Naive thymus-derived CD4-positive, alpha-beta T cell (primary cell): ENCODE data around the gene L3MBTL3. TPM values are rescaled to one million over a fixed set of nuclear protein-coding genes. Genes with fewer than 3 reads are reported as not detected.

Experiments
- ATAC-seq: fragments of 150-1000 bp; cut with Tn5 transposase; 2 replicates; pipeline ENCODE4 v1.10.0; 2021; ENCODE audit warnings: mild to moderate bottlenecking, moderate library complexity
- CTCF ChIA-PET: fragments of 350-600 bp; sonication (Branson Sonifier 250); formaldehyde crosslinking; loops from one replicate; lab custom pipeline; 2021; ENCODE audit warnings: antibody characterized with exemption; lab: Charles Lee
- POLR2A ChIA-PET: fragments of 350-600 bp; sonication (Branson Sonifier 250); formaldehyde crosslinking; loops from one replicate; lab custom pipeline; 2021; ENCODE audit warnings: antibody characterized with exemption, inconsistent platforms; lab: Charles Lee
- DNase-seq, 9 donors: peaks; one replicate each; pipeline versions ENCODE4 v3.0.0 to v3.0.0-alpha.2; 2020 to 2022; ENCODE audit warnings: mixed read lengths in 1 of 9
- H3K27ac ChIP-seq: one replicate; pipeline ENCODE4 v1.7.0; 2013; ENCODE audit warnings: mild to moderate bottlenecking, low read depth, low read length, moderate library complexity
- H3K27me3 ChIP-seq, 2 donors: one replicate each; pipeline ENCODE4 v1.7.0; 2013; ENCODE audit warnings: low read length in 2 of 2, mild to moderate bottlenecking in 2 of 2, moderate library complexity in 2 of 2; ENCODE audit not compliant: control insufficient read depth in 2 of 2, insufficient read depth in 2 of 2
- H3K36me3 ChIP-seq, 3 experiments: 1 replicate in 2 of 3; 2 replicates in 1 of 3; pipeline ENCODE4 v1.7.0; 2013; ENCODE audit warnings: low read length in 3 of 3, mild to moderate bottlenecking in 3 of 3, moderate library complexity in 1 of 3; ENCODE audit not compliant: insufficient read depth in 3 of 3, control insufficient read depth in 2 of 3
- H3K4me1 ChIP-seq, 2 donors: one replicate each; pipeline ENCODE4 v1.7.0; 2013; ENCODE audit warnings: low read length in 2 of 2, mild to moderate bottlenecking in 2 of 2, moderate library complexity in 1 of 2; ENCODE audit not compliant: control insufficient read depth in 2 of 2, insufficient read depth in 2 of 2
- H3K4me3 ChIP-seq: 2 replicates; pipeline ENCODE4 v1.7.0; 2013; ENCODE audit warnings: mild to moderate bottlenecking, low read length
- H3K9me3 ChIP-seq, 3 experiments: 1 replicate in 2 of 3; 2 replicates in 1 of 3; pipeline ENCODE4 v1.7.0; 2013; ENCODE audit warnings: low read length in 3 of 3; ENCODE audit not compliant: control insufficient read depth in 2 of 3
- H3K27ac Mint-ChIP-seq, 9 donors: one replicate each; pipeline ENCODE4 v1.8.0; 2020 to 2022; ENCODE audit warnings: mixed read lengths in 9 of 9, mild to moderate bottlenecking in 8 of 9, moderate library complexity in 5 of 9, inconsistent platforms in 2 of 9
- H3K27me3 Mint-ChIP-seq, 5 donors: one replicate each; pipeline ENCODE4 v1.8.0; 2021 to 2022; ENCODE audit warnings: mixed read lengths in 5 of 5, mild to moderate bottlenecking in 1 of 5
- H3K36me3 Mint-ChIP-seq, 5 donors: one replicate each; pipeline ENCODE4 v1.8.0; 2020 to 2022; ENCODE audit warnings: mixed read lengths in 5 of 5, mild to moderate bottlenecking in 3 of 5, inconsistent platforms in 1 of 5
- H3K4me1 Mint-ChIP-seq, 7 donors: one replicate each; pipeline ENCODE4 v1.8.0; 2020 to 2022; ENCODE audit warnings: mixed read lengths in 7 of 7, mild to moderate bottlenecking in 3 of 7, inconsistent platforms in 1 of 7
- H3K4me3 Mint-ChIP-seq, 10 donors: one replicate each; pipeline ENCODE4 v1.8.0; 2020 to 2022; ENCODE audit warnings: mild to moderate bottlenecking in 10 of 10, mixed read lengths in 10 of 10, moderate library complexity in 6 of 10, inconsistent platforms in 2 of 10
- H3K9me3 Mint-ChIP-seq, 11 donors: one replicate each; pipeline ENCODE4 v1.8.0; 2020 to 2022; ENCODE audit warnings: mixed read lengths in 11 of 11, mild to moderate bottlenecking in 4 of 11, inconsistent platforms in 1 of 11, moderate library complexity in 1 of 11
- intact Hi-C, 2 donors: fragments of 100-400 bp; cut with micrococcal nuclease; formaldehyde crosslinking; loops; one replicate each; pipeline ENCODE4 v1.15.1; 2023
- polyA plus RNA-seq, 2 donors: library from polyadenylated mRNA; unstranded; fragments of 300-500 nt; fragmentation: Illumina TruSeq; gene quantifications; one replicate each; pipeline ENCODE4 v1.2.3, GENCODE V29; 2021
- total RNA-seq, 6 experiments: library from RNA in 5 of 6; stranded (reverse) in 5 of 6; gene quantifications; 1 replicate in 5 of 6; 2 replicates in 1 of 6; pipeline ENCODE4 v1.2.3 and lab custom pipeline; 2021 to 2026

Gene L3MBTL3
- total and polyA plus RNA-seq, 7 experiments from 2014 or later = 4.8 to 47.5 (median 29.2) TPM

DNA sequence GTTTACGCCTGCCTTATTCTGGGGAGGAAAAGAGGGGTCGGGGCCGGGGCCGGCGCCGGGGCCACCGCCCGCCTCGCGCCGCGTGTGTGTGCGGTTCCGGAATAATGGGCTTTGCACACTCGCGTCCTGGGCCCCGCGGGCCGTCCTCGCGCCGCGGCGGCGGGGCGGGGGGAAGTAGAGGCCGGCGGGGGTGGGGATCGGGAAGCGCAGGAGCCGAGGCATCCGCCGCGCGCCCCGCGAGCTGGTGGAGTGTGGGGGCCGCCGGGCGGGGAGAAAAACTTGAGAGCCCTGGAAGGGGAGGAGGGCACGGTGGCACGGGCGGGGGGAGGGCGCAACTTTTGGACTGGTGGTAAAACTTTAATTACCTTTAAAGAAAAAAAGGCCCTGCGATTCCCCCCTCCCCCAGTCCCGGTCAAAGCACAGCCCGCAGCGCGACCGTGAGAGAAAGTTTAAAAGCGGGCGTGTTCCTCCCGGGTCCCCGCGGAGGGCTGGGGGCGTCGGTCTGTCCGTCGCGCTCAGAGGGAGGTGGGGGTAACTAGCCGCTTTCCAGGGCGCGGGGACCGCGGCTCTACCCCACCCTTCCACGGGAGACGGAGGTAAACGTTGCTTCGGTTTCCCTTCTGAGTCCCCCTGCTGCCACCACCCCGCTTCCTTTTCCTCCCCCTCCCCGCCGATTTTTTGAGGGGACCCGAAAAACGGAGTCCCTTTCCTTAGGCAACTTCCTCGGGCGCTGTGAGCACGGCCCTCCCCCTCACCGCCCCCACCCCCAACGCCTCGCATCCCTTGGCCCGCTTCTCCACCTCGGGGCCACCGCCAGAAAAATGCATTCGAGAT is 1.9 kb downstream of the L3MBTL3 start:
- H3K9me3 ChIP-seq = no peaks in the 10 kb centered on the region
- ATAC-seq = peak; percentile 28
- H3K27me3 ChIP-seq = no peaks in the 10 kb centered on the region
- H3K36me3 ChIP-seq = peaks cover 0 to 12% (median 0%) of the 10 kb centered on the region in 3 experiments
- peaks cover 5 to 14% of the 10 kb centered on the region in 2 donors for H3K4me1 ChIP-seq
- Mint-ChIP-seq H3K4me1 (peaks cover 13 to 48% (median 40%) of the 10 kb centered on the region in 7 donors), H3K27ac (peak overlapping the region; percentile 91 to 98 (median 96)), H3K27me3 (peaks cover 0 to 23% (median 0%) of the 10 kb centered on the region in 5 donors), H3K4me3 (peak overlapping the region; percentile 78 to 100 (median 98)), H3K9me3 (peaks cover 0 to 6% (median 0%) of the 10 kb centered on the region in 11 donors), H3K36me3 (peaks cover 4 to 21% (median 14%) of the 10 kb centered on the region in 5 donors)
- DNase-seq = peak; percentile 19 to 57 (median 47)
- intact Hi-C loops = loop anchor here (1.0 to 5.0 kb wide), 12 partner anchors 8 to 1177 kb away; partner anchors contain the start of gene SAMD3 (in 1 of the 2)
- POLR2A ChIA-PET = no interaction called here
- H3K27ac ChIP-seq = peak overlapping the region; percentile 71
- CTCF ChIA-PET = interaction anchor here (0.6 to 2.3 kb wide), 6 partner anchors 9 to 426 kb away, joined by 3 to 28 read pairs (median 4); no protein-coding TSS in a partner anchor
- peak overlapping the region; percentile 62 for H3K4me3 ChIP-seq

DNA sequence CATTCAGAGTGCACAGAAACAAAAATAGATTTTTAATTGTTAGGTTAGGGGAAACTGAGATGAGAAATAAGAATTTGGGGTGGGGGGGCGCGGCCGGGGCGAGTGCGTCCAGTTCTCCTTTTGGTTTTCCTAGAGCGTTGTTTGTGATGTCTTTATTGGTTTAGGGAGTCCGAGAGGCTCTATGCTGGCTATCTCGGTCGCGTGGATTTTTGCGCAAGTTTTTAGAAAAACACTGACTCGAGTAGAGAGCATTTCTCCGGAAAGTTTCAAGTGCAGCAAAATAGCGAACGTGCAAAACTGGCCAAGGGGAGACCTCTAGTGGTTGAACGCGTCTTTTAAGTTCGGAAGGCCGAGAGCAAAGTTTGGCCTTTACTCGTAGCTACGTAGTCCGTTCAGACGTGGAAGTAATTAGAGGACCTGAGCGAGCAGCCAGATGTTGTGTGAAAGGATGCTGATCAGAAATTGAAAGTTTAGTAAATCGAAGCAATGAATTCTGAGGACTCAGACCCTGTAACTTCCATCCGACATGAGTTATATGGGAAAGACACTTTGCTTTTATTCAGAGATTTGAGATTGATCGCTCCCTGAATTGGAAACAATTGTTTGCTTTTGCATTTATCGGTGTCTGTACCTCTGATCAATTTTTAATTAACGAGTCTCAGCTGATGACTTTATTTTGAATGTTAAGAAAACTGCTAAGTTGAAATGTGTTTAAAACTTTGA is 2.7 kb downstream of the L3MBTL3 start:
- H3K36me3 ChIP-seq = peaks cover 0 to 12% (median 0%) of the 10 kb centered on the region in 3 experiments
- Mint-ChIP-seq H3K4me3 (peak overlapping the region; percentile 78 to 100 (median 98)), H3K27ac (peak overlapping the region; percentile 91 to 98 (median 96)), H3K9me3 (peaks cover 0 to 6% (median 0%) of the 10 kb centered on the region in 11 donors), H3K4me1 (peaks cover 21 to 56% (median 48%) of the 10 kb centered on the region in 7 donors), H3K36me3 (peaks cover 5 to 28% (median 21%) of the 10 kb centered on the region in 5 donors), H3K27me3 (peaks cover 0 to 19% (median 0%) of the 10 kb centered on the region in 5 donors)
- peak; percentile 43 to 83 (median 78) for DNase-seq
- ChIA-PET POLR2A (interaction anchor here (0.6 to 1.8 kb wide), 4 partner anchors 9 to 424 kb away, joined by 3 to 11 read pairs (median 5); no protein-coding TSS in a partner anchor), CTCF (interaction anchor here (0.6 to 2.3 kb wide), 17 partner anchors 9 to 426 kb away, joined by 3 to 28 read pairs (median 4); no protein-coding TSS in a partner anchor)
- H3K27me3 ChIP-seq = no peaks in the 10 kb centered on the region
- peak overlapping the region; percentile 62 for H3K4me3 ChIP-seq
- ATAC-seq = peak; percentile 81
- H3K9me3 ChIP-seq = no peaks in the 10 kb centered on the region
- peak overlapping the region; percentile 71 for H3K27ac ChIP-seq
- H3K4me1 ChIP-seq = peaks cover 5 to 14% of the 10 kb centered on the region in 2 donors
- intact Hi-C loops = loop anchor here (1.0 to 5.0 kb wide), 22 partner anchors 7 to 1176 kb away; partner anchors contain the start of gene SAMD3 (in 1 of the 2)

DNA sequence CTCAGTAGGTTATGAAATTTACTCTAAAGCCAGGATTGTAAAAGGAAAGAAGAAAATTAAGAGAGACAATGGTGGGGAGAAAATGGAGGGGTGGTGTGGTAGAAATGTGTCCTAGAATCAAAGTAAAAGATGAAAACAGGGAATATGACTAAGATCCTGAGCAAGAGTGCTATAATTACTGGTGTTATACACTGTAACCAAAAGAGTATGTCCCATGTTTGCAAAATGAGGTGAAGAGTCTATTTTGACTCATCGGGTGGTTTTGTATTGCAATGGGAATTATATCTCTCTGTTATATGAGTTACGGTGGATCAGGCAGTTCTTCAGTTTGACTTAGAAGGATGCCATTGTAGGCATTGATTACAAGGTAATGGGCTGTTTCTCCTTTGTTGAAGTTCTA is 8.5 kb downstream of the L3MBTL3 start:
- Mint-ChIP-seq H3K36me3 (peaks cover 0 to 41% (median 14%) of the 10 kb centered on the region in 5 donors), H3K9me3 (peaks cover 0 to 6% (median 0%) of the 10 kb centered on the region in 11 donors), H3K4me3 (peak overlapping the region in 6 of 10 donors; percentile 10 to 74 (median 14)), H3K4me1 (peaks cover 44 to 90% (median 80%) of the 10 kb centered on the region in 7 donors), H3K27ac (peak overlapping the region in 8 of 9 donors; percentile 26 to 97 (median 88)), H3K27me3 (peaks cover 0 to 6% (median 0%) of the 10 kb centered on the region in 5 donors)
- peak overlapping the region; percentile 64 for H3K27ac ChIP-seq
- intact Hi-C loops = no loop called here
- POLR2A ChIA-PET = interaction anchor here (0.7 kb wide), 1 partner anchor 10 kb away, joined by 5 read pairs; no protein-coding TSS in a partner anchor
- CTCF ChIA-PET = no interaction called here
- no peaks in the 10 kb centered on the region for H3K9me3 ChIP-seq
- DNase-seq (no peak), ATAC-seq (no peak)
- no peaks in the 10 kb centered on the region for H3K36me3 ChIP-seq
- H3K27me3 ChIP-seq = no peaks in the 10 kb centered on the region
- H3K4me3 ChIP-seq = no peak overlapping the region
- peaks cover 22 to 34% of the 10 kb centered on the region in 2 donors for H3K4me1 ChIP-seq

DNA sequence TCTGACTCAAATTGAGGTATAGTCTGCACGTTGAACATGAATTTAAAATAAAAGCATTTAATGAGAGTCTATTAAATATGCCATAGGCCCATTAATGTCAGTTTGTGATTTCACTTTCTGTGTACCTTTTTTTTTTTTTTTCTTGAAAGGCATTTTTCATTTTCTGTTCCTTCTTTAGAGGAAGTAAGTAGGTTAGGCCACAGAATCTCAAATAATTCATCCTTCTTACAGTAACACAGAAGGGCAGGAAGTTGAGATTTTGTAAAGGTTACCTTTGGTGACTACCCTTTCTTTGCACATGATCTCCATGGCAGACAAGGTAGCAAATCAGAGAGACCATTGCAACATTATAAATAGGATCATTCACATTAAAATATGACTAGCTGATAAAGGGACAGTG is 9.6 kb downstream of the L3MBTL3 start:
- CTCF ChIA-PET = no interaction called here
- Histone ChIP-seq H3K27ac (peak overlapping the region; percentile 64), H3K4me1 (peaks cover 22 to 31% of the 10 kb centered on the region in 2 donors), H3K4me3 (no peak overlapping the region), H3K36me3 (no peaks in the 10 kb centered on the region), H3K9me3 (no peaks in the 10 kb centered on the region), H3K27me3 (no peaks in the 10 kb centered on the region)
- Mint-ChIP-seq H3K9me3 (peaks cover 0 to 9% (median 0%) of the 10 kb centered on the region in 11 donors), H3K36me3 (peaks cover 0 to 44% (median 23%) of the 10 kb centered on the region in 5 donors), H3K4me1 (peaks cover 43 to 88% (median 76%) of the 10 kb centered on the region in 7 donors), H3K27me3 (no peaks in the 10 kb centered on the region), H3K27ac (peak overlapping the region; percentile 80 to 97 (median 91)), H3K4me3 (peak overlapping the region in 9 of 10 donors; percentile 32 to 74 (median 64))
- intact Hi-C loops = loop anchor here (1.0 to 2.0 kb wide), 4 partner anchors 8 to 105 kb away; partner anchors contain the start of gene L3MBTL3 (in 1 of the 2)
- ATAC-seq (peak; percentile 83), DNase-seq (peak in 6 of 9 donors; percentile 33 to 71 (median 62))
- POLR2A ChIA-PET = interaction anchor here (0.6 to 1.2 kb wide), 3 partner anchors 10 to 396 kb away, joined by 3 to 4 read pairs (median 3); no protein-coding TSS in a partner anchor

DNA sequence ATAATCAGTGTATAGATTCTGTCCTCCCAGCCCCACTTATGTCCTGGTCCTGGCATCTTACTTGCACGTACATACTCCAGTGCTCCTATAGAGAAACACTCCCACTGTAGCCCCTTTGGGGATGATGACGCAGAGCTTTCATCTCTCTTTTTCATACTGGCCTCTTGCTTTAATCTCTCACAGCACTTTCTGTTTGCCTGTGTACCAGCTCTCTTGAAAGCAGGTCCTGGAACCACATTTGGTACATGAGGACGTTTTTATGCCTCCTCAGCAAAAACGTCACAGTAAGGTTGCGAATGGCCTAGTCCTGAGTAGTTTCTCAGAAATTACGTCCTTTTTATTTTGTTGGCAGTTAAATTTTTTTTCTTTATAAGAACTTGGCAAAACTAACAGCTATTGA is 10.8 kb downstream of the L3MBTL3 start:
- peaks cover 0 to 13% (median 0%) of the 10 kb centered on the region in 11 donors for H3K9me3 Mint-ChIP-seq
- H3K27ac Mint-ChIP-seq = peak overlapping the region; percentile 80 to 97 (median 92)
- peaks cover 1 to 47% (median 23%) of the 10 kb centered on the region in 5 donors for H3K36me3 Mint-ChIP-seq
- intact Hi-C loops = loop anchor here in 1 of 2 donors (1.0 to 2.0 kb wide), 2 partner anchors 8 to 104 kb away; no protein-coding TSS in a partner anchor
- ATAC-seq (peak; percentile 65), DNase-seq (peak in 7 of 9 donors; percentile 10 to 43 (median 27))
- no peaks in the 10 kb centered on the region for H3K27me3 Mint-ChIP-seq
- H3K27me3 ChIP-seq = no peaks in the 10 kb centered on the region
- no peaks in the 10 kb centered on the region for H3K36me3 ChIP-seq
- peaks cover 40 to 89% (median 78%) of the 10 kb centered on the region in 7 donors for H3K4me1 Mint-ChIP-seq
- H3K27ac ChIP-seq = peak overlapping the region; percentile 64
- H3K4me3 Mint-ChIP-seq = peak overlapping the region; percentile 51 to 74 (median 66)
- H3K4me3 ChIP-seq = no peak overlapping the region
- no peaks in the 10 kb centered on the region for H3K9me3 ChIP-seq
- ChIA-PET POLR2A (interaction anchor here (1.2 to 2.0 kb wide), 2 partner anchors 8 to 281 kb away, joined by 3 to 5 read pairs; no protein-coding TSS in a partner anchor), CTCF (interaction anchor here (0.5 to 1.1 kb wide), 2 partner anchors 8 to 80 kb away, joined by 3 to 4 read pairs; no protein-coding TSS in a partner anchor)
- peaks cover 22 to 31% of the 10 kb centered on the region in 2 donors for H3K4me1 ChIP-seq
